ENCODE measurements around the gene MYL6B.
"Not testable (repeated sequence)": the region's sequence is repeated elsewhere in the genome, so short reads cannot be mapped to it uniquely, and the experiment has no call there.

Gene MYL6B

GRCh38 chr12:56152132-56152755, at the start of gene MYL6B:
TSS of gene MYL6B (plus strand) at chr12:56152587. CDS start at chr12:56153919, 1,332 bp downstream.
- peak; percentile 77 for DNase-seq (ENCODE audit: low read depth)

- DNase-seq (ENCODE audit: low read depth), result no peak
Observed at GRCh38 chr12:56102683-56103065, 49.7 kb upstream of the MYL6B start.

DNA sequence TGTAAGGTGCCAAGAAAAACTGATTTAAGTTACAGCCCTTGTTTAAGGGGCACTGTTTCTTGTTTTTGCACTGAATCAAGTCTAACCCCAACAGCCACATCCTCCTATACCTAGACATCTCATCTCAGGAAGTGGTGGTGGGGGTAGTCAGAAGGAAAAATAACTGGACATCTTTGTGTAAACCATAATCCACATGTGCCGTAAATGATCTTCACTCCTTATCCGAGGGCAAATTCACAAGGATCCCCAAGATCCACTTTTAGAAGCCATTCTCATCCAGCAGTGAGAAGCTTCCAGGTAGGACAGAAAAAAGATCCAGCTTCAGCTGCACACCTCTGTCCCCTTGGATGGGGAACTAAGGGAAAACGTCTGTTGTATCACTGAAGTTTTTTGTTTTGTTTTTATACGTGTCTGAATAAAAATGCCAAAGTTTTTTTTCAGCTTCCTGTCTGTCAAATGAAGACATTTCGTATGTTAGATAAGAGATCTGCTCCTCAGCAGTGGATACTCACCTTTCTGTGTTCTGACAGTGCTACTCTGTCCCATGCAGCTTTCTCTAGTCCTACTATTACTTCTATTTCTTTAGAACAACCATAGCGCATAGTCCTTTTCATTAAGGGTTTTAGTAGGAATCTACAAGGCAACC, 49.2 kb upstream of the MYL6B start:
- no peak for DNase-seq (ENCODE audit: low read depth)

- no peak for DNase-seq (ENCODE audit: low read depth)
Observed at GRCh38 chr12:56103823-56104108, 48.6 kb upstream of the MYL6B start.

DNA sequence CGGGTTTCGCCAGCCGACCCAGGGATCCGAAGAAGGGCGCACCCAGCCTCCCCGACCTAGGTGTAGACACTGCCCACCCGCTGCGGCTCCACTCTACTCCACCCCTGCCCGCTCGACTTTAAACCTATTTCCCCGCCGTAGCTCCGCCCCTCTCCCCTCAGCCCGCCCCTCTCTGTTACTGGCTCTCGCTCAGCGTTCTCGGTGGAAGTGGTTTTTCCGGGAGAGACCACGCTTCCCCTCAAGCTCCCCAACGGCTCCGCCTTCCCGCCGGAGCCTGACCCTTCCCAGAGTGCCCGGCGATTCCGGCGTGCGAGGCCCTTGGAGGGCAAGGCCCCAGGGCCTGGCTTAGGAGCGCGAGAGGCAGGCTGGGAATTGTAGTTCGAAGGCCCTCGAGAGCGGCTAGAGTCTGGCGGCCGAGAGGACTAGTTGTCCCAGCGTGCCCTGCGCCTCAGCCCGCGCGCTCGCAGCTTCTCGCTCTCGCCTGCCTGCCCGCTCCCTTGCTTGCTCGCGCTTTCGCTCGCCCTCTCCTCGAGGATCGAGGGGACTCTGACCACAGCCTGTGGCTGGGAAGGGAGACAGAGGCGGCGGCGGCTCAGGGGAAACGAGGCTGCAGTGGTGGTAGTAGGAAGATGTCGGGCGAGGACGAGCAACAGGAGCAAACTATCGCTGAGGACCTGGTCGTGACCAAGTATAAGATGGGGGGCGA, 48.1 kb upstream of the MYL6B start, which contains the start of gene PA2G4:
TSS of gene PA2G4 (plus strand) at position 451 of the 706 bp plus-strand sequence. CDS start at position 630, 179 bp downstream.
- peak; percentile 97 for DNase-seq (ENCODE audit: low read depth)

DNA sequence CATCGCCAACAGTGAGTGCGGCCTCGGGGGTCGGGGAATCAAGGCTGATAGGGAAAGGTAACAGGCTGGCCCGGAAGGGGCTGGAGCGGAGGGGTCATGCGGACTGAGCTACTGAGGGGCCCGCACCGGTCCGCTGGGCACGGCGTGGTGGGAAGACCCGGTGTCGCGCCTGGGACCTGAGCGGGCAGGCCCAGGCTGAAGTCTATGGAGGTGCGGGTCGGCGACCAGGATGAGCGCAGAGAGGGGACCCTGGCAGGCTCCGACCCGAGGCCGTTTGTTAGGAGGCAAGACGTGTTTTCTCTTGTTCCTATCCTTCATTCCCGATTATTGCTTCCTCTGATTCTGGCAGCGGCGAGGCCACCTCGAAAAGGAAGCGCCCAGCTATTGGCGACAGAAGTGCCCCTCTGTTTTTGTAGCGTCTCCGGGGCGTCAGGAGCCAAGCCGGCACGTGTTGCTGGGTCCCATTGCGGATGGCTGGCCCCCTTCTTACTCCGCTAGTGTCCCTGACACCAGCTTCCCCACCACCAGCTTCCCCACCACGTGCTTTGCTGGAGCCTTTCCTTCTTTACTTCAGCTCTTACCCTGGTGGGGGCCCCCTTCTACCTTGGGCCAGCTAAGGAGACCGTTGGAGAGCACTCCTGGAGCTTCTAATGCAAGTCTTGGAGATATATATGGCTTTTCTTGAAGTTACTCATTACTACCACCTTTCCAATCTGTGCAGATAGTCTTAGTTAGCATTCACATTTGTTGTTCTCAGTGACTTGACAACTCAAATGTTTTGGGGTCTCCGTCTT, 47.4 kb upstream of the MYL6B start:
- no peak for DNase-seq (ENCODE audit: low read depth)

GRCh38 chr12:56105609-56105902, 46.8 kb upstream of the MYL6B start:
- DNase-seq (ENCODE audit: low read depth), result no peak

DNA sequence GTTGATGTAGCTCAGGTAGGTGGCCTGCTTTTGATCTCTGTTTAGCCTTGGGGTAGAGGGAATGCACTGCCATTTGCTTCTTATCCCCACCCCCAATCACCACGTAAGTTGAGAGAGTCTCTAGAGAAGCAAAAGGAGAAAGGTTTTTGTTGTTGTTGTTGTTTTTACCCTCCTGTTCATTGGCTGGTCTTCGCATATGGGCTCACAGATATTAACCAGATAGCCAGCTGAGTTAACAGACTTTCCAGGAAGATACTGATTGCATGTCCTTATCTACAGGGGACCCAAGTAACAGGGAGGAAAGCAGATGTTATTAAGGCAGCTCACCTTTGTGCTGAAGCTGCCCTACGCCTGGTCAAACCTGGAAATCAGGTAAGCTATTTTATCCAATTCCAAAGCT, 45.1 kb upstream of the MYL6B start:
- DNase-seq (ENCODE audit: low read depth), result no peak

DNA sequence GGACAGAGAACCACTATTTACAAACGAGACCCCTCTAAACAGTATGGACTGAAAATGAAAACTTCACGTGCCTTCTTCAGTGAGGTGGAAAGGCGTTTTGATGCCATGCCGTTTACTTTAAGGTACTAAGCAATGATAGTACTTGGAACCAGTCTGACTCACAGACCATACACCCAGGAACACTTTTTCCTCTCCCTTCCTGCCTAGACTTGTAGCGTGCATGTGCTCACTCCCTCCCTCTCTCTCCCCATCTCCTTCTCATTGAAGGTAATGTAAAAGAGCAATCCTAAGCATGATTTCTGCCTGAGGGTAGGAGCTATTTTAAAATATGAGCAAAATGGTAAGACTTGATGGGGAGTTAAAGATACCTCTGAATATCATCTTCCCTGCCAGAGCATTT, 41.8 kb upstream of the MYL6B start:
- DNase-seq (ENCODE audit: low read depth), result no peak

- no peak for DNase-seq (ENCODE audit: low read depth)
Observed at GRCh38 chr12:56114084-56114483, 38.3 kb upstream of the MYL6B start.

GRCh38 chr12:56115329-56115728, 37.1 kb upstream of the MYL6B start:
- no peak for DNase-seq (ENCODE audit: low read depth)

GRCh38 chr12:56116267-56117081, 35.9 kb upstream of the MYL6B start, which contains the start of gene RPL41:
TSS of gene RPL41 (plus strand) at chr12:56116633.
- peak; percentile 89 for DNase-seq (ENCODE audit: low read depth)

DNA sequence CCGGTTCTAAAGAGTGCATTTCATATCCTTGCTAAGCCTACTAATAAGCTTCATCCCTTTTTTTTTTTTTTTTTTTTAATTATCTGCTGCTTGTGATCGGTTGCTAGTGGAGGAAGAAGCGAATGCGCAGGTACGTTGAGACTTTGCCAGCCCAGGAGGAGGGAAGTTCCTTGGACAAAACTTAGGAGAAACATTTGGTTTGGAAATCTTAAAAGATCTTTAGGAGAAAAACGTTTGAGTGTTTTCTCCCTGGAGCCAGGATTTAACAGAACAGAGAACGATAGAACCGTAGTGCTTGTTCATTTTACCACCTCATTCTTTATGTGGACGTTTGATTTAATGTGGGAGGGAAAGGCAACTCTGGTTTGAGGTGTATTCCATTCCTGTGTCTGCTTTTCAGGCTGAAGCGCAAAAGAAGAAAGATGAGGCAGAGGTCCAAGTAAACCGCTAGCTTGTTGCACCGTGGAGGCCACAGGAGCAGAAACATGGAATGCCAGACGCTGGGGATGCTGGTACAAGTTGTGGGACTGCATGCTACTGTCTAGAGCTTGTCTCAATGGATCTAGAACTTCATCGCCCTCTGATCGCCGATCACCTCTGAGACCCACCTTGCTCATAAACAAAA, 35.2 kb upstream of the MYL6B start:
- not testable (repeated sequence) for DNase-seq (ENCODE audit: low read depth)

DNA sequence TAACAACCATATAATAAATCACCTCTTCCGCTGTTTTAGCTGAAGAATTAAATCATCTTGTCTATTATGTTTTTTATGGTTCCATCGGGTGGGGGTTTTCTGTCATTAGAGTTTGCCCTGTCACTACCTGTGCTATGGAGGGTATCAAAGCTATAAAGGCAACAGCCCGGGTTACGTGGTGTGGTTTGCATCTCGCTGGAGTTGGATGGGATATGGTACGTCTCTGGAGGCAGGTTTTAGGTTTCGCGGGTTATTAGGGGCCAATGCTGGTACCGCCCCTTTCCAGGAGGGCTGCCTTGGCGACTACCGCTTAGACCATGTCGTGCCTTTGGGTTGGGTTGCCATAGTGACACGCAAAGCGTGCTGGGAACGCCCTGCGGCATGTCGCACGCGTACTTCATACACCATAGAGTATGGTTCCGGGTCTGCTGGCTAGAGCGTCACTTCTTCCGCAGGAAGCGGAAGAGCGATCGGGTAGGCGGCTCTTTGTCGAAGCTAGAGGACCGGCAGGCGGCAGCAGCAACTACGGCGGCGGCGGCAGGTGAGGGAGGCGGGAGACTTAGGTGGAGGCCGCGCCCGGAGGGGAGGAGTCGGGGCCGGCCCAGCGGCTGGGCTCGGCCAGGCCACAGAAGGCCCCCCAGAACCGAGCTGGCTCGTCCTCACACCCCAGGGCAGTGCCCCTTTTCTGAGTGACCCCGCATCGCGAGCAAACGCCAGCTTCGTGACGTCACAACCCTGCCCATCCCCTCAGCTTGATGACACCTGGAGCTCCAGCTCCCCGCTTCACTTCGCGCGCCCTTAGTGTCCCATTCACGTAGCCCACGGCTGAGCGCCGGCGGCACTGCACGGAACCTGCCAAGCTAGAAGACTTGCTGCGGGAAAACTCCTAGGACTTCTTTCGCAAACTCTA, 34.4 kb upstream of the MYL6B start, which contains the start of gene ZC3H10:
TSS of gene ZC3H10 (plus strand) at position 489 of the 910 bp plus-strand sequence. CDS start 2,297 bp downstream, outside the sequence.
- DNase-seq (ENCODE audit: low read depth), result peak; percentile 99

GRCh38 chr12:56118688-56119357, 33.6 kb upstream of the MYL6B start:
- DNase-seq (ENCODE audit: low read depth), result no peak

GRCh38 chr12:56119361-56119796, 33.0 kb upstream of the MYL6B start:
- peak; percentile 86 for DNase-seq (ENCODE audit: low read depth)

DNA sequence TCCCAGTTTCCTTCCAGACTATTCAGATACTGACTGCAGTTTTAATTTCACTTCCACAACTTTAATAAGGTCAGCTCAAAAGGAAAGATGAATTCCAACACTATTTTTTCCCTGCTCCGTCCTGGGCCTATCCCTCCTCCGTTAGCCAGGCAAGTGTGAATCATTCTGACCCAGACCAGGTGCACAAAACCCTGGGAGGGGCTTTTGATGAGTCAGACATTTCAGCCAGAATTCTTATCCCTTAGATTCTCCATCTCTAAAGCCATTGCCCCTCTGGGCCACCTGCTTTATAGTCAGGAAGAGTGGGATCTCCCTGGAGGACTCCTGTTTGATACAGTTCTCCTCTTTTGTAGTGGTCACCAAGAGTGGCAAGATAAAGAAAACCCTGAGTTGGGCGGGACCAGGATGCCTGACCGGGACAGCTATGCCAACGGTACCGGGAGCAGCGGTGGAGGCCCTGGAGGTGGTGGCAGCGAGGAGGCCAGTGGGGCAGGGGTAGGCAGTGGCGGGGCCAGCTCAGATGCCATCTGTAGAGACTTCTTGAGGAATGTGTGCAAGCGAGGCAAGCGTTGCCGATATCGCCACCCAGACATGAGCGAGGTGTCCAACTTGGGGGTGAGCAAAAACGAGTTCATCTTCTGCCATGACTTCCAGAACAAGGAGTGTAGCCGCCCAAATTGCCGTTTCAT, 32.1 kb upstream of the MYL6B start:
- no peak for DNase-seq (ENCODE audit: low read depth)

DNA sequence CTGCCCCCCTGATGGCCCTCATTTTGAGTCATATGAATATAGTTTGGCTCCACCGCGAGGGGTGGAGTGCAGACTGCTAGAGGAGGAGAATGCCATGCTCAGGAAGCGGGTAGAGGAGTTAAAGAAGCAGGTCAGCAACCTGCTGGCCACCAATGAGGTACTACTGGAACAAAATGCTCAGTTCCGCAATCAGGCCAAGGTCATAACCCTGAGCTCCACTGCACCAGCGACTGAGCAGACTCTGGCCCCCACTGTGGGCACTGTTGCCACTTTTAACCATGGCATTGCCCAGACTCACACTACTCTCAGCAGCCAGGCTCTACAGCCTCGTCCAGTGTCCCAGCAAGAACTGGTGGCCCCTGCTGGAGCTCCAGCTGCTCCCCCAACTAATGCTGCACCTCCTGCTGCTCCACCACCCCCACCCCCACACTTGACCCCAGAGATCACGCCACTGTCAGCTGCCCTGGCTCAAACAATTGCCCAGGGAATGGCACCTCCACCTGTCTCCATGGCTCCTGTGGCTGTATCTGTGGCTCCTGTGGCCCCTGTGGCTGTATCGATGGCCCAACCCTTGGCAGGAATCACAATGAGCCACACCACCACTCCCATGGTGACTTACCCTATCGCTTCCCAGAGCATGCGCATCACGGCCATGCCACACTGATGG, 31.1 kb upstream of the MYL6B start:
- no peak for DNase-seq (ENCODE audit: low read depth)
